ENCODE results near the gene KANSL3.
"Not testable (repeated sequence)": the region's sequence is repeated elsewhere in the genome, so short reads cannot be mapped to it uniquely, and the experiment has no call there.

KANSL3 gene

DNA sequence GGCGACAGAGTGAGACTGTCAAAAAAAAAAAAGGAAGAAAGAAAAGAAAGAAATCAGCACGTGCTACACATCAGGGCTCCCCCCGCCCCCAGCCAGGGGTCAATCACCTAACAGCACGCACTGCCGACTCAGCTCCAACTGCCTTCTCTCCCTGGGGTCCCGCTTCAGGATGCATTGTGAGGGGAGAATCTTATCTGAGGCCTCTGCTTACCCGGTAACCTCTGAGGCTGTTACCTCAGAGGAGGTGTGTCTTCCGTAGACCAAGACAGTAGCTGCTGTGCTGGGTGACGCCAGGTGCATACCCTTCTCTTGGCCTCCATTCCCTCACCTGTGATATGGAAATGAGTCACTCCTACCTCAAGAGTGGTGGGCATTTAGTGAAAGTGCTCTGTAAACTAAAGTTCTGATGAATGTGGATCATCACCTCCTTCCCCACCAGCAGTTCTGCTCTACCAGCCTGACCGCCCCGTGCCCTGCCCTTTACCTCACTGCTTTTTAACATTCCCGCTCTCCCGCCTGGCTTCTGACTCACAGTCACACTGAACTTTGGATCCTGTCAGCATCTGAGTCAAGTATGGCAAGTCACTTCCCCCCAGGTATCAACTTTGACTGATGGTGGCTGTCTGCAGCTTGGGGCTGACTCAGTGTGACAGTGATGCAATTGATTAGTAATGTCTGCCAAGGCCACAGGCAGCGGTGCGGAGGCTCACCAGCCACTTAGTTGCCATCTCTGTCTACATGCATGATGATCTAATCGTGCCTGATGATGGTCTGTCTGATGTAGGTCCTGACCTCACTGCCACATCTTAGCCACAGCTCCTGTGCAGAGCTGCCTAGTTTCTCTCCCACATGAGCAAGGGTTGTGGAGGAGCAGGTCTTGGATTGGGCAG, 81.4 kb downstream of the KANSL3 start:
- no peak for DNase-seq

DNA sequence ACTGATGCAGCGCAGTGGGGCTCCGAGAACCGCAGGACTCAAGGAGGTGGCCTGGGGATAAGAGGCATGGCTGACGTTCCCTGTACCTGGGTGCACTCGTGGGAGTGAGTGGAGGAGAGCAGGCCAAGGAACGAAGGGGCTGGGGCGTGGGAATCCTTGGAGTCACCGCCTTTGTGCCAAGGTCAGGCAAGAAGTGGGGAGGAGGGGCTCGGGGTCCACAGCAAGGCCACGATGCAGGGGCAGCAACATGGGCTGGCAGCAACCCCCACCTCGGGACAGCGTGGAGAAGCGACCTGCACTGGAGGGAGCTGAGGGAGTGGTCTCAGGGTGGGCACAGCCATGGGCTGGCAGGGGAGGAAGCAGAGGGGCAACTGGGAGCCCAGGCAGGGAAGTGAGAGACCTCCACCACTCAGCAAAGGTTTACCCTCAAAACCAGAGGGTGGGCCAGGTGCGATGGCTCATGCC, 82.9 kb downstream of the KANSL3 start:
- DNase-seq, result no peak

DNA sequence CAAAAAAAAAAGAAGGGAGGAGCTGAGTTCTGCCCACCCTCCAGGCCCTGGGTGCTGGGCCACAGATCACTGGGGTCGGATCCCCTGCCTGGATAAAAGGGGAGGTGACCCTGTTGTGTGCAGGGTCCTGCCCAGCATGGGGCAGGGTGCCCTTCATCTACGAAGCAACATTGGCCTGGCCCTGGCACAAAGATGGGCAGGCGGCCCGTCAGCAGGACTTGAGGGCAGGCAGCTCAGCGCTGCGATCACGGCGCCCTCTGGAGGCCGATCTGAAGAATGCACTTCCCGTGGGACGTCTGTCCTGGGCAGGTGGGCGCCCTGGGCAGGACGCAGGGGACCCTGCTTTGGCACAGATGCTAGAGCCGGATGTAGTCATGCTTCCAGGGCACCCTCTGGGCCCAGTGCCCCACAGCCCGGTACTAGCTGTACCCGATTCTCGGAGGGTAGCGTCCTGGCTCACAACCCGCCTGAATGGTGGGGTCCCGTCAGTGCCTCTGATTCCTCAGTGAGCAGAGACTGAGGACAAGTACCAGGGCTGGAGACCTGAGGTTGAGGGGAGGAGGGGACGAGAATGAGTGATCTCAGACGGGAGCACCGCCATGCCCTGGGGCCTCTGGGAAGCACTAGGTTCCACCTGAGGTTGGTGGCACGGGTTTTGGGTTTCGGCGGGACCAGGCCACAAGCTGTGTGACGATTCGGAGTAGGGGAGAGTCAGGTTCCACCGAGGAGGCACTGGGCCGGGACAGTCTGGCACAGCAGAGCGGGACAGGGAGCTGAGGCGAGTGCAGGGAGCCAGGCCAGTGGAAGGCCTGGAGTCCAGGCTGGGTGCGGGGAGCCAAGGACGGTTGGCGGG, 83.6 kb downstream of the KANSL3 start:
- DNase-seq, result peak; percentile 50

DNA sequence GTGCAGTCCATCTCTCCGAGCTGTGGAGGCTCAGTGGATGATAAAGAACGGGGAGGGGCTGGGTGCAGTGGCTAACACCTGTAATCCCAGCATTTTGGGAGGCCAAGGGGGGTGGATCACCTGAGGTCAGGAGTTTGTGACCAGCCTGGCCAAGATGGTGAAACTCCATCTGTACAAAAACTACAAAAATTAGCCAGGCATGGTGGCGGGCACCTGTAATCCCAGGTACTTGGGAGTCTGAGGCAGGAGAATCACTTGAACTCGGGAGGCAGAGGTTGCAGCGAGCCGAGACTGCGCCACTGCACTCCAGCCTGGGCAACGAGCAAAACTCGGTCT, 84.2 kb downstream of the KANSL3 start:
- not testable (repeated sequence) for DNase-seq

DNA sequence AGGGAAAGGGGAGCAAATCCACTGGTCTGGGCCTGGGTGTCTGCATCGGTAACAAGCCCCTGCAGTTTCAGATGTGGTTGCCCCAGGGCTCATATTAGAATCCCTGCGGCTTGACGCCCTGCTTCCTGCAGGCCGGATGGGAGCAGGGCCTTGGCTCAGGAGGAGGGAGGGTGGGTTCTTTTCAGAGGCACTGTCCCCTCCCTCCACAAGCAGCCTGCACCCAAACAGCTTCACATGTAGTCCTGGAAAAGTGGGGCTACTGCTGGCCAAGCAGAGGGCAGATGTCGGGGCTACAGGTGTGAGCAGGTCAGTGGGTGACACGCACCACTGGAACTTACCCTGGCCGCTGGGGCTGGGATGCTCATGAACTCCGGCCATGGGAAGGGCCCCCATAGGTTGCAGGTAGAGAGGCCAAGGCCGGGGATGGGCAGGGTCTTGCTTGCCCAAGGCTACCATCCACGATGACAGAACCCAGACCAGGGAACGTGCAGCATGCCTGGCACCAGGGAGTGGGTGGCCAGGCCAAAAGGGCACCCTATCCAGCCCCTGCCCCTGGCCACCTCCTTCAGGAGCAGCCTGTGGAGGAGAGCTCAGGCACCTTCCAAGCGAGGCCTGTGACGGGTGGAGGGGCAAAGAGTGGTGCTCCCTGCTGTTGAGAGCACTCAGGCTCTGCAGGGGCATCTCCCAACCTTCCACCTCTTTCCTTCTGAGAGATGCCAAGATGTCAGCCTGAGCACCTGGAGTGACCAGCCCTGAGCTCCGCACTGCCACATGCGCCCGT, 84.7 kb downstream of the KANSL3 start:
- DNase-seq, result no peak

DNA sequence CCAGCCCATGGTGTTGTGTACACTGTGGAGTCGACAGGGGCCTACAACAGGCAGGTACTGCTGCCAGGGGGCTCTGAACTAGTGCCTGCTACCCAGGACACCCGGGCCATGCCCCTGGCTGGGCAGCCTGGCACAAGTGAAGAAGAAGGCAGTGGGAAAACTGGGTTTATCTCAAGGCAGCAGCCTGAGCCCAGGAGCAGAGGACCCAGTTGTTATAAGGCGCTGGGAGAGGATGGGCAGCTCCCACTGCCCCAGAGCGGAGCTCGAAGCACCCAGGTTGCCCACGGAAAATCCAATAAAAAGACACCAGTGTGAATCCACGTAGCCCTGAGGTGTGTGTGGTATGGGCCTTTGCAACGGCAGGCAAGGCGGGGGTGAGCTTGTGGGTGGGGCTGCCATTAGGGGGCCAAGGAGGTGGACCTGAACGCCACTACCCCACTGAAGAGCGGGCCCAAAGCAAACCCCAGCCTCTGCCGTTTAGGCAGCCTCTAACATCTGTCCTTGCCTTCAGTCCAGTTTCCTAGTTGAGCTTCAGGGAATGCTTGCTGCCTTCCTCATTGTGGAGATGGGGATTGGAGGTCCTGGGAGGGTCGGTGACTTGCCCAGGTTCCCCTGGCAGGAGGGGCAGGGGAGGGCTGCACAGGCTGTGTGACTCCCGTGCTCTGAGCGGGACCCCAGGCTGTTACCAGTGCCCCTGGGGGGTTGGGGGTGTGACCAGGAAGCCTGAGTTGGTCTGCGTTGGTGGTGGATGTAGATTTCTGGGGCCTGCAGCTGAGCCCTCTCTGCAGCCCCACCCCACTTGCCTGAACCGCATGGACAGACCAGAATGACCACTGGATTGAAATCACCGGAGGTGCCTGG, 85.6 kb downstream of the KANSL3 start:
- DNase-seq, result no peak

DNA sequence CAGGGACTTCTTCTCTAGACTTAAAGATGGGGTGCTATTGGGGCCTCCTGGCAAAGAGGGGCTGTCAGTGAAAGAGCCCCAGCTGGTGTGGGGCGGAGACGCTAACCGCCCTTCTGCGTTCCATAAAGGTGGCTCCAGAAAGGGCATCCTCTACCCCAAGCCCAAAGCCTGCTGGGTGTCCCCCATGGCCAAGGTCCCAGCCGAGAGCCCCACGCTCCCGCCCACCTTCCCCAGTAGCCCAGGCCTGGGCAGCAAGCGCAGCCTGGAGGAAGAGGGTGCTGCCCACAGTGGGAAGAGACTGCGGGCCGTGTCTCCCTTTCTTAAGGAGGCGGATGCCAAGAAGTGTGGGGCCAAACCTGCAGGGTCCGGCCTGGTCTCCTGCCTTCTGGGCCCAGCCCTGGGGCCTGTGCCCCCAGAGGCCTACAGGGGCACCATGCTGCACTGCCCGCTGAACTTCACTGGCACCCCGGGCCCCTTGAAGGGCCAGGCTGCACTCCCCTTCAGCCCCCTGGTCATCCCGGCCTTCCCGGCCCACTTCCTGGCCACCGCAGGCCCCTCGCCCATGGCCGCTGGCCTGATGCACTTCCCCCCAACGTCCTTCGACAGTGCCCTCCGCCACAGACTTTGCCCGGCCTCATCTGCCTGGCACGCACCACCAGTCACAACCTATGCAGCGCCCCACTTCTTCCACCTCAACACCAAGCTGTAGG, 86.4 kb downstream of the KANSL3 start:
- DNase-seq, result no peak

DNA sequence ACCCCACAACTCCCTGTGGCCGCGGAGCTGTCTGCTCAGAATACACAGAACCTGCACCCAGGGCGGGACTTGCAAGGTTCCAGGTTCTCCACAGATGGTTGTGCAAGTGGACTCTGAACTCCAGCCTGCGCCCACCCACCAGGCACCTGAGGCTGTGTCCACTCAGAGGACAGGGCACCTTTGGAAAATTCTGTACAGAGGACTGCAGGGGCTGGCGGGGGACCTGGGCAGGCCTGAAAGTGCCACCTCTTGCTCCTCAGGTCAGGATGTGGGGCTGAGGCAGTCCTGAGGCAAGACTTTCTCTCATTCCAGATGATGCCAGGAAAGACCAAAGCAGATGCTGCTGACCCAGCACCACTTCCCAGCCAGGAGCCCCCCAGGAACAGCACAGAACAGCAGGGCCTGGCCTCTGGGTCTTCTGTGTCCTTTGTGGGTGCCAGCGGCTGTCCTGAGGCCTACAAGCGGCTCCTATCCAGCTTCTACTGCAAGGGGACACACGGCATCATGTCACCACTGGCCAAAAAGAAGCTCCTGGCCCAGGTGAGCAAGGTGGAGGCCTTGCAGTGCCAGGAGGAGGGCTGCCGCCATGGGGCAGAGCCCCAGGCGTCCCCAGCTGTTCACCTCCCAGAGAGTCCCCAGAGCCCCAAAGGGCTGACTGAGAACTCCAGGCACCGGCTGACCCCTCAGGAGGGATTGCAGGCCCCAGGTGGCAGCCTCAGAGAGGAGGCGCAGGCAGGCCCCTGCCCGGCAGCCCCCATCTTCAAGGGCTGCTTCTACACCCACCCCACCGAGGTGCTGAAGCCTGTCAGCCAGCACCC, 87.1 kb downstream of the KANSL3 start:
- no peak for DNase-seq

DNA sequence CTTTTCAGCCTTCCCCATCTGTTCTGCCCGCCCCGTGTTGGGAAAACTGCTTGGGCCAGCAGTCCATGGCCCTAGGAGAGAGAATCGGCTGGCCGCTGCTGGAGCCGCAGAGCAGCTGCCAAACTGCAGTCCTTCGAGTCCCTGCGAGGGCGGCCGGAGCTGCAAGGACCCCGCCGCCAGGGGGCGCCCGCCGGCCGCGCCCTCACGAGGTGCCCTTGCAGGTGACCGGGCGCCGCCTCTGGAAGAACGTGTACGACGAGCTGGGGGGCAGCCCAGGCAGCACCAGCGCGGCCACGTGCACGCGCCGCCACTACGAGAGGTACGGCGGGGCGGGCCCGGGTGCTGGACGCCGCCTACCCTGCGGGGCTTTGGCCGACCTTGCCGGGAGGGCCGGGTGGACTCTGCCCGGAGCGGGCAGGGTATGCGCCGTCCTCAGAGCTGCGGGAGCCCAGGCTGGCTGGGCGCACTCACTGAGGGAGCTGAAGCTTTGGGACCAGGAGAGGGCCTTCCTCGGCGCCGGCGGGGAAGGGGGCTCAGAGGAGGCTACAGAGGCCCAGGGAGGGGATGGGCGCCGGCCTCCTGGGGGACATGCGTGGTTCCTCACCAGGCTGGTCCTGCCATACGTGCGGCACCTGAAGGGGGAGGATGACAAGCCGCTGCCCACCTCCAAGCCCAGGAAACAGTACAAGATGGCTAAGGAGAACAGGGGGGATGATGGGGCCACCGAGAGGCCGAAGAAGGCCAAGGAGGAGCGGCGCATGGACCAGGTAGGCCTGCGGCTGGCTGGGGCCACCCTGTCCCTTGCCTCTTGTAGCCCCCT, 87.9 kb downstream of the KANSL3 start:
- DNase-seq, result no peak

DNA sequence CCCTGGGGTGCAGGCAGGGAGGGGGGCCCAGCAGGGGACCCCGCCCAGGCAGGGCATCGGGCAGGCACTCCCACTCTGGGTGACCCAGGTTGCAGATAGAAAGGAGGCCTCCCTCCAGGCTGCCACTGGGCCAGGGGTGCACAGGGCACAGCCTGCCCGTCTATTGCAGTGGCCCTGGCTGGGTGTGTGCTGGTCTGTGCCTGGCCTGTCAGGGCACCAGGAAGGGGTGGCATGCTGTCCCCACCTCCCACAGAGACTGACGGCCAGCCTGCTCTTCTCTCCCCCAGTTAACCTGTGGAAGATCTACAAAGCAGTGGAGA, 88.7 kb downstream of the KANSL3 start:
- no peak for DNase-seq

DNA sequence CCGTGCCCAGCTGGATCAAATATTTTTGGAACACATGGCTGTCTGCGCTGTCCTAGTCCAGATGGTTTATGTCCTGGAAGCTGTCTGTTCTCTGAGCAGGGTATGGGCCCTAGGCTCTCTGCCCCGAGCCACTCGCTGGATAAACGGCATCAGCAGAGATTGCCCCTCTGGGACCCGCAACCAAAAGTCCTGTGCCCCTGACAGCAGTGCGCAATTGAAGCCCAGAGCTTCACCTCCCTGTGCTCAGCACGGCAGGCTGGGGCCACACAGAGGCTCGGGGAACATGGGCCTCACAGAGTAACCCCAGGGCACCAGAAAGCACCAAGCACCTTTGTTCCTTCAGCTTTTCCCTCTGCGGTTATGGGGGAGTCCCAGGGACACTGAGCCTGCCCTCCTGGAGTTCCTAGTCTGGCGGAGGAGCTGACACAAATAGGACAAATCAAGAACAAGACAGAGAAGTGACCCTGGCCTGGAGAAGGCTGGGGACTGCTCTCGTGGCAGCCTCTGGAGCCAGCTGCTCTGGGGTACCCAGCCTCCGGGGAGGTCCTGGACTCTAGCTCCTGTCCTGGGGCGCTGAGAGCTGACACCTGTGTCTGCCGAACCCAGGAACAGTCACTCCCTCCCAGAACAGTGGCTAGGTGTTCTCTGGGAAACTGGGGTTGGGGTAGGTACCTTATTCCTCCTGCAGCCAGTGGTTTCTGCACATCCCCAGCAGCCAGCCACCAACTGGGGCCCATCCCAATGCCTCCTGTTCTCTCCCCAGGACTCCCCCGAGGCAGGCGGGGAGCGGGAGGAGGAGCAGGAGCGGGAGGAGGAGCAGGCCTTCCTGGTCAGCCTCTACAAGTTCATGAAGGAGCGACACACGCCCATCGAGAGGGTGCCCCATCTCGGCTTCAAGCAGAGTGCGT, 89.3 kb downstream of the KANSL3 start:
- DNase-seq, result no peak

DNA sequence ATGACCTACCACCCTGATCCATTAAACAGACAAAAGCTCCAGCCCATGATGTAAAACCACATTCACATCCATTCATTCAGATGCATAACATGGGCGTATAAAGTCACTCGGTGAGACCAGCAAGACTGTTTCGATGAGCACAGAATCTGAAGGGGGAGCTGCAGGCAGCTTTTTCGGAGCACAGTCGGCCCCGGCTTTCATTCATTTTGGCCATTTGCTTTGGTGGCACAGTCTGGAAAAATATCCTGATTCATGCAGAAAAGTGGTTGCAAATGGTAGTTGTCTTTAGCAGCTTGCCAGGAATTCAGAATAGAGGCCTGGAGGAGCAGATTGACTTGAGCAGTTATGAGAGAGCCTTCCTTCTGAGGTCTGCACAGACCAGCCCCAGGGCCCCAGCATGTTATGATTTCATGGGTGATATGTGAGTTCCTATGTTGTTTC, 90.4 kb downstream of the KANSL3 start:
- DNase-seq, result no peak

DNA sequence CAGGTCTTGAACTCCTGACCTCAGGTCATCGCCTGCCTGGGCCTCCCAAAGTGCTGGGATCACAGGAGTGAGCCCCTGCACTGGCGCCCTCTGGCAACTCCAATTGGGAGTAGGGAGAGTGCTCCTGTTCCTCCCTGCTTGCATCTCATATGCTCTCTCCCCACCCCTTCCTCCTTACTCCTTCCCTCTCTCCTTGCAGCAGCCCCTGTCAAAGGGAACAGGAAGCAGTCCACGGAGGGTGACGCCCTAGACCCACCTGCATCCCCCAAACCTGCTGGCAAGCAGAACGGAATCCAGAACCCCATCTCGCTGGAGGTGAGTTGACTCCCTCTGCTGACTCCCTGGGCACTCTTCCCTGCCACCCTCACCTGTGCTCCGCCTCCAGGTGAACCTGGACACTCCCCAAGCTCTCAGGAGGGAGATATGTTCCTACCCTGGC, 90.9 kb downstream of the KANSL3 start:
- no peak for DNase-seq

DNA sequence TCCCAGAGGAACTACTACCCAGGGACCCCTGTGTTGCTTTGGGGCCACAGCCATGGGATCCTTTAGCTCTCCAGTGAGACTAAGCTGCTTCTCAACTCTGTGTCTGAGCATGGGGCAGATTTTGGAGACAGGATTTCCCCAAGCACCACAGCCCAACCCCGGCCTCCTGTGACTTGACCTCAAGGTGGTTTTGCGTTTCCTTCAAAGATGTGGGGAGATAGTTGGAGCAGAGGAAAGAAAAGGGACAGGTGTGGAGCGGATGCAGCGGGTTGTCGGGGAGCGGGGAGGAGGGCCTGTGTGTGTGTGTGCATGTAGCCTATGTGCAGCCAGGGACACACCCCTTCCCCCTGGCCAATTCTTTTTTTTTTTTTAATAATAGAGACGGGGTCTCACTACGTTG, 91.3 kb downstream of the KANSL3 start:
- DNase-seq, result no peak

DNA sequence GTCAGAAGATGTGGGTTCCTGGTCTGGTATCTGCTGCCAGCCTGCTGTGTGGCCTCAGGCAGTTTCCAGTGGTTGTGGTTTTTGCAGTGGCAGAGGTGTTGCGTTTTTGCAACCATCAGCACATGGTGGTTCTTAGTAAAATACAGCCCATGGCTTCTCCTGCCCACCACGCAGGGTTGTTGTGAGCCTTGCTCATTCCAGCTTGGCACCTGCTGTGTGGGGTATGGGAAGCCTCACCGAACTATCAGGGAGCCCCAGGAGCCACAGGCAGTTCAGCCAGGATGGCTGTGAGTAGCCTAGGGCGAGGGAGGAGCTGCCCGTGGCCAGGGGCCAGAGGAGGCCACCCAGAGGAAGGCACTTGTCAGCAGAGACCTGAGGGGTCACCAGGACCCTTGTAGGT, 91.8 kb downstream of the KANSL3 start:
- no peak for DNase-seq
